ENCODE data around the gene CDC7.
"Not testable (repeated sequence)": the region's sequence is repeated elsewhere in the genome, so short reads cannot be mapped to it uniquely, and the experiment has no call there.

The CDC7 gene

DNA sequence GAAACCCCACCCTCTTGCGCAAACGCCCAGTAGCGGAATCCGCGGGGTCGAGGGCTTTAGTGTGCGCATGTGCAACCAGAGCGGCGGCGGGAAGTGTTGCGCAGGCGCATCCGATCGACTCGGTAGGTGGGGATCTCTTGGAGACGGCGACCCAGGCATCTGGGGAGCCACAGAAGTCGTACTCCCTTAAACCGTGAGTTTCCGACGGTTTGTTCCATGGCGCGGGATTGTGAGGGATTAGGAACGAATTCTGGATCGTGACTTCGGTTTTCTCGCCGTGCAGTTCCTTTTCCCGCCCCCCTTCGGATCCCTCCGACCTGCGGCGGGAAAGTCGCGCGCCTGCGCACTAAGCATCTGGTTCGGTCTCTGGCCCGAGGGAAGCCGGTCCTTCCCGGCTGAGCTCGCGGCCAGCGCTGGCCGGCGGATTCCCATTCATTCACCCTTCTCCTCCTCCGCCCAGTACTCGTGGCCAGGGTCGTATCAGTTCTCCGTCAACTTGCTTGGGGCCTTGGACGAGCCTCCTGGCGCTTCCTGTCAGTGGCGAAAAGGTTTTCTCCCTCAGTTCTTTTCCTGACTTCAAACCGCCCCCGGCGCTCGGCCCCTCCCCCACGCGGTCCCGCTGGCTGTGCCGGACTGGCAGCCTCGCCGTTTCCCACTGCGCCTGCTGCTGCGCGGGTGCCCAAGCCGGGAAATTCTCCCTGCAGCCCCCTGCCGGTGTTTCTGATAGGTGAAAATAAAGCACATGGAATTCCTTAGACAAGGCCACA is at the start of gene CDC7:
Gene CDC7, plus strand, starts transcription at position 96 of the 767 bp plus-strand sequence. CDS start 866 bp downstream, outside the sequence.
- DNase-seq = peak in 55 of 56 donors; percentile 43 to 98 (median 89)

DNA sequence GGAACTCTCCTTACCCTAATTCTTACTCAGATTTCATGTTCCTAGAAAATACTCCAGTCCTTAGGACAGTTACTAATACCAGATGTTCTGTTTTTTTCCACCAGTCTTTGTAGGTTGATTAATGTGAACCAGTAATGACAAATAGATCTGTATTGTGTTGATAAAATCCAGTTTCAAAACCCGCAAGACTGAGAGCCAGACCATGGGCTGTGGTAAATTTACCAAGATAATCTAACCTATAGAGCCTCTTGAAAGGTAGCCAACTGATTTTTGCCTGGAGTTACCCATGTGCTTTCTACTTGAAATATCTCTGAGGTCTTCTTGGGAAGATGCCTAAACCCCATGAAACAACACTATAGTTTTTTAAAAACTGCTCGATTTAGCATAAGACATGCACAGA is 46.5 kb upstream of the CDC7 start:
- no peak for DNase-seq

DNA sequence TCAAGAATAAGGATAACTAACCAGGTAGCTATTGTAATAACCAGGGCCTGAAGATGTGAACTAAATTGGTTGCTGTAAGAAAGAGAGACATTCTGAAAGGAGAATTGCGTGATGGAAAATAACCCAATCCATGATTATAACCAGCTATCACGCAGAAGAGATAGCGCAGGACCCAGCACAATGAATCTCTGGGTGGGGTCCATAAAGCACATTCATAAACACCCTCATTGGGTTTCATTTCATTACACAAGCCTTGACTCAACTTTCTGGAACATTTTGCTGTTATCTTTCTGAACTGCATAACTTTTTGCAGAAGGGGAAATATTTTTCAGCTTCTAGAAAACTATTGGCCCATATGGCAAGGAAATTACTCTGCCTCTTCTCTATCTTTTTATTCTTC is 45.3 kb upstream of the CDC7 start:
- DNase-seq = no peak

DNA sequence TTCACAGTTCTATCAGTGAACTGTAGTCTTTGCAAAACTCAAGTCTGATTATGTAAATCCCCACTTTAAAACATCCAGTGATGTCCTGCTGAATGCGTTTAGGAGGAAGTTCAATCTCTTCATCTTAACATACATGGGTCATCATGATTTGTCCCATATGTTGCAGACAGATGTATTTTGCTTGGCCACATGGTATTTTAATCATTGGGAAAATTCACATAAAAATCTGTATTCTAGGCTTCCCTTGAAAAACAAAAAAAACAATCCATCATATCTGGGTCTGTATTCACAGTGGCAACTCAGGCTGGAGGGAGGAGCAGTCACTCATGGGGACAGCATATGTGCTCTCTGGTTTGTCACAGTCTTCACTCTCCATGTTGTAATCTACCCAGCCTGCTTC is 44.8 kb upstream of the CDC7 start:
- DNase-seq = no peak

DNA sequence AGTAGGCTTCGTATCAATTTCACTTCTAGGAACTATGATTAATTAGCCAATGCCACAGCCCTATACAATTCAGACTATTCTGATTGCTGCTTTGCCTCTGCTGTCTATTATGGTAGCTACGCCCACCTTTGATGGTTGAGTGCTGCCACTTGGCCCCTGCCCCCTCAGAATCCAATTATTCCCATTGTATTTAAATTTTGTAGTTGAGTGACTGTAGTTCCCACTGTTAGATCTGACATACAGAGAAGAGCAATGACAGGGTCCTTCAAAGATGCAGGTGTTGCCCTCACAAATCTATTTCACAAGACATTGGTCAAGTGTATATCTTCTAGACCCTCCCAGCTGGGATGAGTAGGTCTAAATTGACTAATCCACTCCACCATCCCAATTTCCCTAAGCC is 35.3 kb upstream of the CDC7 start:
- not testable (repeated sequence) for DNase-seq

DNA sequence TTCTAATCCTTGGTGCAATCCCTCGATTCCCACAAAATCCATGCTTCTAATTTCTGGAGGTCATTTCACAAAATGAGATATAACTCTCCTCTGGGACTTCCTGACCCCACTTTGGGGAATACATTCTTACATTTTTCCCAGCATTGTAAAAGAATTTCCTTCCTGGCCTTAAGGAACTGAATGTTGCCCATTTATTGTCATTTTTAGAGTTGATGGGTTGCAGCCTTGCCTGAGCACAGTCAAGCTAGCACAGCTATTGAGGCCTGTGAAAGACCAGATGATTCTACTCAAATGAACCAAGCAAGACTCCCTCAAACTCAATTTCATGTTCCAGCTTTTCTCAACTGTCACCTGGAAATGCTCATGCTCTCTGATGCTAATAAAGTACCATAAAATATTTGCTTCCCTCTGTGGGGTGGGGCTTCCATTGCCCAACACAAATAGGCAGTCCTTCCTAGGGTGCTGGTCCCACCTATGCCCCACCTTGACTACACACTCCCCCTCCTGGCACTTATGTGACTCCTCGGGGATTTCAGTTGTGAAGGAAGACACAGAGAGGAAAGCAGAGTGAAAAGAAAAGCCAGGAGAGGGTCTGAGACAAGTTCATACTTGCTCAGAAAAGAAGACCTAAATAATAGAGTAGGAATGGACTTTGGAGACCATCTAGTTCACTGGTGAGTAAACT is 24.0 kb upstream of the CDC7 start:
- DNase-seq = no peak

DNA sequence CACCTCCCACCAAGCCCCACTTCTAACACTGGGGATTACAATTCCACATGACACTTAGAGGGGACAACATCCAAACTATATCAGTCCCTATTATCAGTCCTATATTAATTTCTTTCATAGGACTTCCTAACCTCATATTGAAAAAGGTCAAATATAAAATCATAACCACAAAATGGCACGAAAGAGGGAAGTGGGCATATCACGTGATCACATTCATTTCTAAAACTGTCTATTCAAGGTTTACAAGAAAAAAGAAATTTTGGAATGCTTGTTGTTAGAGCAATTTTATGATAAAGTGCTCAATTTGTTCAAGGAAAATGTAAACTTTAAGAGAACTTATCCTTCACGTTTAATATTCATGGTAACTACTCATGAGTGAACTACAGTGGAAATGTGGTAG is 13.2 kb upstream of the CDC7 start:
- no peak for DNase-seq

DNA sequence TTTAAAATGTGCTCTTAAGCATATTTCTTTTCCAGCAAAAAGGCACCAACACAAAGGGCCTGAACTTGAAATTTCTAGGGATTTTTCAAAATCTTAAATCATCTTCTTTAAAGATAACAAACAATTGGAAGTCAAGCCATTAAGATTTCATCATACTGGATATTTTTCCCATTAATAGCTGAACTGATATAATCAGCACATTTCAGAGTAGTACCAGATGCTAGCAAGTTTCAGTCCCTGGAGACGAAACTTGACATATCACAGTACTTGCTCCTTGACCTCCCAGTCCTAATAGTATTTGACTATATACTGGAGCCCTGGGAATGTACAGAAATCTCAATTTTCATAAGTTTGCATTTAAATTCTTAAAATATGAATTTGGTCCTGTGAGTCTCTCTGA is 10.2 kb upstream of the CDC7 start:
- DNase-seq = no peak

DNA sequence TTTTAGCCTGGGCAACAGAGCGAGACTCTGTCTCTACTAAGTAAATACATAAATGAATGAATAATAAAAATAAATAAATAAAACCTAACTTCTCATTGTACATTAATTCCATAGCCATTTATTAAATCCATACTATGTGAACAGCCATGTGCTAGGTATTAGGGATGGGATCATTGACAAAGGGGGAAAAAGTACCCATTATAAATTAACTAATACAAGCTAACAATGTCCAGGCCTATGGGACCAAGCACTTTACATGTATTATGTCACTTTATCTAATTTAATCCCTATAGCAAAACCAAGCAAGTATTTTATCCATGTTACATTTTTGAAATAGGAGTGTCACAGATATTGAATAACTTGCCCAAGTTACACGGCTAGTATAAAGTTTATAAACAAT is 2.6 kb upstream of the CDC7 start:
- DNase-seq = no peak

DNA sequence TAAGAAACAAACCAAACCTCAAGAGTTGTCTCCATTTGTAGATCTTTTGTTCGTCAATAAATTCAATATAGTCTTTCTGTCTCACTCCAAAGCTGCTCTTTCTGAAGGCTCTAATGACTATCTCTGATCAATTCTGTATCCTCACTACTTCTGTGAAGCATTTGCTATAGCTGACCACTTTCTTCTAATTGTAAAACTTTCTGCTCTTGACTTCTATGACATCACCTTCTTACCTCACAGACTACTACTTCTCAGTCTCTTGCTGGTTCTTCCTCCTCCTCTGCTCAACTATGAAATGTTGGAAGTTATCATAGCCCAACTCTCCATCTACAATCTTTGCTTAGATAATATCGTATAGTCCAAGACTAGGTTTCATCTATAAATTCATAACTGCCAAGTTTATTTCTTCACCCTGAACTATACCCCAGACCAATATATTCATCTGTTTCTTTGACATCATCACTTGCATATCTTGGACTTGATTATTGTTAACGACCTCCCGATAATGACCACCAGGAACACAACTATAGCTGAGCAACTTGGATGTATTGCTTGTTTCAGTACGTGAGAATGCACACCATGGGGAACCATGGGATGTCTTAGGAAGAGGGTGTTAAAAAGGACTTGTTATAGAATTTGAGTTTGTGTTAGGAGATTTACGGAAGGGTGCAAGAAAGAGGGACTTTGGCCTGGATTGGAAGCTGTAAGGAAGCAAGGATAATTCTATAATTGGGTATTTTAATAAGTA is 2.0 kb upstream of the CDC7 start:
- no peak for DNase-seq

DNA sequence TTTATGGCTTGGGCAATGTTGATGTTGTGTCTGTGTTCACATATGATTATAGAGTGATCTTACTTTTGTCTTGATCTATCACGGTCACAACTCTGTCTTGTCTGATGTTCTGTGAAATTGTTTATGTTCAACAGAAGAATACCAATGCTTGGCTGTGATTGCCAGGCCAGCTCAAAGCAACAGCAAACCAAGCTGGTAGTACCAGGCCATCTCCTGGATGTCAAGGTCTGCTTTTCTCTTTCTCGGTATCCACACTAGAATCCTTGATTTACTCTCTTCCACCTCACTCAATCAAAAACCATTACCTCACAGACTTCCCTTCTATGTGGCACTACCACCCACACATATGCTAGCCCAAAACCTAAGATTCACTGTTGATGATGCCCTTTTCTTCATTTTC is 1.3 kb upstream of the CDC7 start:
- no peak for DNase-seq

DNA sequence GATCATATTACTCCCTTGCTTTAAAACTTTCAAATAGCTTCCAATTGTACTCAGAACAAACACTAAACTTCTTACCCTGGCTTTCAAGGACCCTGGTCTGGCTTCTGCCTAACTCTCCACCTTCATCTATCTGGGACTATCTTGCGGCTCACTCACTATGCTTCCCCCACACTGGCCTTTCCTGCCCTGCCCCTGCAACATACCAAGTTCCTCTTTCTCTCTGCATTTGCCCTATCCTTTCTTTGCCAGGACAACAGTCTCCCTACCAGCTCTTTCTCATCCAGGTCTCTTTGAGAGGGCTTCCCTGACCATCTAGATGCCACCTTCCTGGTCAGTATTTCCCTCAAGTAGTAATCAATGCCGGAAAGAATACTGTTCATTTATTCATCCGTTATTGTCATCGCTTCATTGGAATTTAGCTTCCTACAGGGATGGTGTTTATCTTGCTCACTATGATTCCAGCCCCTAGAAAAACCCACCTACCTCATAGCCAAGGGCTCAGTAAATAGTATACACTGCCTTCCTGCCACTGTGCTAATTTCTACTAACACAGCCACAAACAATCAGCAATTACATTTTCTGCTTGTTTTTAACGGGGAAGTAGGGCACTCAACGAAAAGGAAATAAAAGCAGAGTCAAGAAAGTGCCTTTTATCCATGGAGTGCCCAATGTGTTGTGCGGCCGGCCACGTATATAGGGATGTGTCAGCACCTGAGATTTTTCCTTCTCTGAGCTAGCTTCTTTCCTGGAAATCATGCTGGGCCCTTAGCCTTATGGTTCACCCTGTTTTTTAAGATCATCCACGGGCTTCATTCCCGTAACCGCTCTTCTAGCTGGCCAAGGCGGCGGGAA is 521 bp upstream of the CDC7 start:
- DNase-seq = no peak

DNA sequence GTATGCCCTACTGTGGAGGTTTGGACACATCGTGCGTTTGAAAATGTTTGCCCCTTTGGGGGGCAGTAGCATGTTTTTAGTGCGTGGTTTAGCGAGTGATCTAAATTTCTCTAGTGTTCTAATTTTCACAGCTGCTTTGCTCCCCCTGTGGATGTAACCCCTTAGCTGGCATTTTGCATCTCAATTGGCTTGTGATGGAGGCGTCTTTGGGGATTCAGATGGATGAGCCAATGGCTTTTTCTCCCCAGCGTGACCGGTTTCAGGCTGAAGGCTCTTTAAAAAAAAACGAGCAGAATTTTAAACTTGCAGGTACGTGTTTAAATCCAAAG is 836 bp downstream of the CDC7 start:
- peak in 7 of 56 donors; percentile 25 to 65 (median 47) for DNase-seq

DNA sequence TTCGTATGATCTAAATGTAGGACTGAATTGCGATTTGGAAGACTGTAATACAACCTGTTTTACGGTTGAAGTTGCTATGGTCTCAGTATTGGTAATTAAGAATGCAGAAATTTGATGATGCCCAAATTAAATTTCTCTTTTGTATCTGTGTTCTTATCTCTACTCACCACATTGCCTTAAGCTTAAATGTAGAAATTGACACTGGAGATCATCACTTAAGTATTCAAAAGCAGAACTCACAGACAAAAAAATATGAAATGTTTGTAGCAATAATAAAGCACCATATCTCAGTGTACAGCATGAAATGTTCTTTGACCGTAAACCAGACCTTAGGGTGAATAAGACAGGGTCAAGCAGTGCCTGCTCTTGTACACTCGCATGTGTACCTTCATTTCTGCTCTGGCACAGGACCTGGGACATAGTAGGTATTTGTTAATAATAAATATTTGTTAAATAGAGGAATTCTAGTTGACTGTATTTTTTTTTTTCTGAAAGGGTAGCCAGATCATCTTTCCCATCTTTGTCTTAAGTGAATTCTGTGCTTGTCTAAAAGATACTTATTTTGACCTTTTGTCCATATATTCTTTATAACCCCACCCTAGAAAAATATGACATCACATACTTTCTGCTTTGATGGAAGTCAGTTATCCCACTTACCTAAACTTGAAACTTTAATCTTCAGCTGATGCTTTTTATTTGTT is 1.5 kb downstream of the CDC7 start:
- DNase-seq = no peak

DNA sequence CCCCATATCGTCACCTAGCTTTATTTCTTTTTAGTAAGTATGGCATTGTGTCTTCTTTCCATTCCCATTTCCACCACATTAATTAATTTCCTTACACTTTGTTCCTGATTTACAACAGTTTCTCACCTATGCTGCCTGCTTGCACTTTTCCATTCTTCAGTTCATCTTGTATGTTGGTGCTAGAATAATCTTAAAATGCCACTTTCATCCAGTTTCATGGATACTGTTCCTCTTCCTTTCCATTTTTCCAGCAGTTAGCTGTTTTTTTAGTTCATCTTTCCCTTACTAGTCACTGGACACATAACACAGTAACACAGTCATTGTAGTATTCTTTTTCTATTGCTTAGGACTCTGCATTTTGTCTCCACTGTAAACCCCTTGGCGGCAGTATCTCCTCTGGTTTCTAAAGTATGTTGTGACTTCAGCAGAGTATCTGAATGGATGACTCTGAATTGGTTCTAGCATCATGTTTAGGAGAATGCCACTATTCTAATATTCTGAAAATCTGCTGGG is 2.1 kb downstream of the CDC7 start:
- no peak for DNase-seq

DNA sequence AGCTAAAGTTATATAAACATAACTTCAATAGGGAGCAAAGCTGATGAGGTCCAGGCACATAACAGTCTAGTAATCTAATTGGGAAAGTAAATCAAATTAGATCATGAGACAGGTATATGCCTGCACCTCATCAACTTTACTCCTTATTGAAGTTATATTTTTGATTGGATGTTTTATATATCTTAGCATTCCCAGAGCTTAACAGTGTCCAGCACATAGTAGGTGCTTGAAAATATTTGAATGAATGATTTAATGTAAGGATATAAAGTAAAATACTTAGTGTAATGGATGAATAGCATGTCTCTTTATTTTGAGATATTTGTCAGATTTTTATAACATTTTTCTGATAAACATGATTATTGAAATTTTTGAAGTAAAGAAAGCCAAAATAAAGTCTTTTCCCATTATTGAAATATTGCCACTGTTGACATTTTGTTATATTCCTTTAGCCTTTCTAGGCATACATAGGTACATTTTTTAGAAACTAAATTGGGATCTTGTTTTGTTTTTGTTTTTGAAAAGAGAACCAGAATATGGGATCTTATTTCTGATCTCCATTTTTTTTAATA is 2.8 kb downstream of the CDC7 start:
- DNase-seq = no peak

DNA sequence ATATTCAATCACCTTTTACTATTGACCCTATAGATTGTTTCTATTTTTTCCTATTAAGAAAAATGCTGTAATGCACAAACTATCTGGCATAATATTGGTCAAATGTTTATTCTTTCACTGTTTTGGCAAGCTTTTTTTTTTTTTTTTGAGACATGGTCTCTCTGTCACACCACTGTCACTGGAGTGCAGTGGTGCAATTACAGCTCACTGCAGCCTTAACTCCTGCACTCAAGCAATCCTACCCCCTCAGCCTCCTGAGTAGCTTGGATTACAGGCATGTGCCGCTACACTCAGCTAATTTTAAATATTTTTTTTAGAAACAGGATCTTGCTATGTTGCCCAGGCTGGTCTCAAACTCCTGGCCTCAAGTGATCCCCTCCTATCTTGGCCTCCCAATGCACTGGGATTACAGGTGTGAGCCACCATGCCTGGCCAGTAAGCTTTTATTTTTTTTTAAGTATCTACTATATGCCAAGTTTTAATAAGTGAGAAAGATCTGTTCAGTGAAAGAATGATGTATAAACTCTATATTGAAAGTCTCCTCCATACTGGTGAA is 3.4 kb downstream of the CDC7 start:
- DNase-seq = no peak

DNA sequence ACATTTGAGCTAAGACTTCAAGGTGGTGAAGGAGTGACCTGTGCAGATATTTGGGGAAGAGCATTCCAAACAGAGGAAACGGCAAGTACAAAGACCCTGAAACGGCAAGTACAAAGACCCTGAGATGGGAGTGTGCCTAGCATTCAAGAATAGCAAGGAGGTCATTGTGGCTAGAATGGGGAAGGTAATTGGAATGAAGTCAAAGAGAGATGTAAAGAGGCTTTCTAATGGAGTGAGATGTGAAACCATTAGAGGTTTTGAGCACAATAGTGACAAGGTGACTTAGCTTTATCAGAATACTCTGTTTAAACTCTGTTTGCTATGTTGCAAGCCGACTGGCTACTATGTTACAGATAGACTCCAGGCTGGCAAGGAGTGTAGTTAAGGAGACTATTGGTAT is 4.4 kb downstream of the CDC7 start:
- DNase-seq = no peak

DNA sequence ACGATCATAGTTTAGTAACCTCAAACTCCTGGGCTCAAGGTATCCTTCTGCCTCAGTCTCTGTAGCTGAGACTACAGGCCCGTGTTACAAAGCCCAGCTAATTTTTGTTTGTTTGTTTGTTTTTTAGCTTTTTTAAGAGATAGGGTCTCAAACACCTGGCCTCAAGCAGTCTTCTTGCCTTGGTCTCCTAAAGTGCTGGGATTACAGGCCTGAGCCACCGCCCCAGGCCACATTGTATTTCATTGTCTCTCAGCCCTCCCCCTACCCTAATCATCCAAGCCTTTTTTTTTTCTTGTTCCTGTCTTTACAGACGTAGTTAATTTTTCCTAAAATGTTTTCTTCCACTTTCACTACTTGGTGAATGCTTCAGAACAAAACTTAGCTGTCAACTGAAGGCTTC is 5.4 kb downstream of the CDC7 start:
- DNase-seq = no peak

DNA sequence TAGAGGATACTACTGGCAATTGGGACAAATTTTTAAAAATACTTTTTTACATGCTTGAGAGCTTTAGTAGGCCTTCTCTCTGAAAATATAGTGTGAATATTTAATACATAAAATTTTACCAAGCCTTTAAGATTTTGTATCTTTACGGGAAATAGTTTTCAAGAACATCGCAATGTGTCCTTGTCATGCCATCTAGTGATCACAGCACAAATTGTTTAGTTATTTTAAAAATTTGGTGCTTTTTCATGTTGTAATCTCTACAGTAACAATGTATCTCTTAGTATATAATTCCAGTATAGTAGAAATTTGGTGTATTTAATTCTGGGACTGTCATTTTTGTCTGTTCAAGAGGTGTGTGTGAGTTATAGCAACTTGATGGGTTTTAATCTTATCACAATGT is 6.7 kb downstream of the CDC7 start:
- DNase-seq = no peak

Measured in nucleus accumbens (tissue), 56 donors.